Osteoblast (primary cell): ENCODE results near the gene LMX1B. TPM values are rescaled to one million over a fixed set of nuclear protein-coding genes. Genes with fewer than 3 reads are reported as not detected.

Experiments used
- DNase-seq: peaks from one replicate; pipeline ENCODE4 v3.0.0; 2011; ENCODE audit warnings: low spot score, mixed read lengths; ENCODE audit not compliant: insufficient read length; ENCODE audit errors: missing footprints
- H2AFZ ChIP-seq: 2 replicates; pipeline ENCODE4 v1.6.0; 2011; ENCODE audit warnings: mild to moderate bottlenecking, low read length
- H3K27ac ChIP-seq: 2 replicates; pipeline ENCODE4 v1.5.1; 2011; ENCODE audit warnings: mild to moderate bottlenecking, low read depth, low read length, moderate library complexity
- H3K27me3 ChIP-seq: 2 replicates; pipeline ENCODE4 v1.6.0; 2012; ENCODE audit warnings: mild to moderate bottlenecking, control low read depth, inconsistent platforms, low read length, moderate library complexity; ENCODE audit not compliant: insufficient read depth
- H3K36me3 ChIP-seq: 2 replicates; pipeline ENCODE4 v1.5.1; 2011; ENCODE audit warnings: mild to moderate bottlenecking, low read length, control low read depth, moderate library complexity; ENCODE audit not compliant: insufficient read depth
- H3K4me1 ChIP-seq: 2 replicates; pipeline ENCODE4 v1.5.1; 2011; ENCODE audit warnings: mild to moderate bottlenecking, low read length, control low read depth, moderate library complexity; ENCODE audit not compliant: insufficient read depth
- H3K4me2 ChIP-seq: 2 replicates; pipeline ENCODE4 v1.6.0; 2011; ENCODE audit warnings: mild to moderate bottlenecking, low read length; ENCODE audit not compliant: insufficient read depth
- H3K4me3 ChIP-seq: fragments of 200-600 bp; sonication (generic); 3 replicates; pipeline ENCODE4 v1.5.1; 2012; ENCODE audit warnings: mild to moderate bottlenecking, low read length, inconsistent platforms; ENCODE audit not compliant: insufficient read depth
- H3K79me2 ChIP-seq: 2 replicates; pipeline ENCODE4 v1.6.0; 2012; ENCODE audit warnings: mild to moderate bottlenecking, low read length, control low read depth, inconsistent platforms; ENCODE audit not compliant: insufficient read depth
- H3K9me3 ChIP-seq: 2 replicates; pipeline ENCODE4 v1.5.1; 2011; ENCODE audit warnings: low read depth, low read length, control low read depth
- H4K20me1 ChIP-seq: 2 replicates; pipeline ENCODE4 v1.6.0; 2012; ENCODE audit warnings: mild to moderate bottlenecking, low read length, control low read depth; ENCODE audit not compliant: insufficient read depth
- CTCF ChIP-seq: IDR thresholded peaks from 2 replicates; pipeline ENCODE4 v1.5.1; 2011; ENCODE audit warnings: mild to moderate bottlenecking, low read depth, low read length, moderate library complexity; ENCODE audit errors: extremely low read depth
- total RNA-seq: library from RNA; depleted of rRNA; stranded (reverse); fragments of >200 nt; gene quantifications from 2 replicates; pipeline ENCODE4 v1.2.3, GENCODE V29; 2012

The LMX1B gene
- total RNA-seq, 1 donor, result under 0.01 TPM

DNA sequence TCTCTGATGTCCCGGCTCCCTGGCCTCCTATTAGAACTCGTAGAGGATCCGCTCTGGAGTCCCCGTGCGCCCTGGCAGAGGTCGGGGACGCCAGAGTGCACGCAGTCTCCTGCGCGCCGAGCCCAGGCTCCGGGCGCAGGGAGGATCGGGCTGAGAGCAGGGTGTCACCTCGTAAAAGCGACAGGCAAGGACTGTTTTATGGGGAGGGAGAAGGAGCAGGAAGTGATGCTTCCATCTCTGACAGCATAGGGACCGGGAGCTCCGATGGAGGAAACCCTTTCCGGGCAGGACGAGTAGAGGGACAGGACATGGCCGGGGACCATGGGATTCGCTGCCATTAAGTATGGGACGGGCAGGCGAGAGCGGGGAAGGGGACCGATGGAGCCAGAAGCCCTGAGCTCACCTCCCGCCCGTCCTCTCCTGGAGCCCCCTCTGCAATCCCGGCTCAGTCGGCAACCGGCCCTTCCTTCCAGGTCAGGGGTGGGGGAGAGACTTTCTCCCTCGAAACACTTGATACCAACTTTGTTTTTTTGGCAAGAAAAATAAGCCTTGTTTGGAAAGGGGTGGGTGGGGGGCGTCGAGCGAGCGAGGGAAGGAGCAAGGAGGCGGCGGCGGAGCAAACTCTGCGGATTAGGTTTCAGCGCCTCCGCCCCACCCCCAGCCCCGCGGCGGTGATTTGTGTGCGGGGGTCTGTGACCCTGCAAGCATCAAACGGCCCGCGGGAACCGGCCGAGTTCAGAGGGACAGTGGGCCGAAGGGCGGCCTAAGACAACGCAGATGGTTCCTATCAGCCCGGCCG, 12.6 kb downstream of the LMX1B start:
- Histone ChIP-seq H3K27ac (no peak overlapping the region), H3K4me1 (no peaks in the 10 kb centered on the region), H3K4me3 (no peak overlapping the region), H3K4me2 (no peak overlapping the region), H3K9me3 (no peaks in the 10 kb centered on the region), H2AFZ (no peak overlapping the region), H3K36me3 (no peaks in the 10 kb centered on the region), H3K79me2 (no peaks in the 10 kb centered on the region), H3K27me3 (peaks cover 14% of the 10 kb centered on the region), H4K20me1 (no peaks in the 10 kb centered on the region)
- DNase-seq, result no peak
- no peak for TF ChIP-seq CTCF

GRCh38 chr9:126626926-126627233, 13.2 kb downstream of the LMX1B start:
- DNase-seq, result no peak
- no peaks in the 10 kb centered on the region for H4K20me1 ChIP-seq
- TF ChIP-seq CTCF, result no peak
- H3K27ac ChIP-seq, result no peak overlapping the region
- no peak overlapping the region for H3K4me2 ChIP-seq
- H3K79me2 ChIP-seq, result no peaks in the 10 kb centered on the region
- H3K4me1 ChIP-seq, result no peaks in the 10 kb centered on the region
- H3K36me3 ChIP-seq, result no peaks in the 10 kb centered on the region
- no peaks in the 10 kb centered on the region for H3K9me3 ChIP-seq
- H2AFZ ChIP-seq, result no peak overlapping the region
- peaks cover 8% of the 10 kb centered on the region for H3K27me3 ChIP-seq
- no peak overlapping the region for H3K4me3 ChIP-seq

DNA sequence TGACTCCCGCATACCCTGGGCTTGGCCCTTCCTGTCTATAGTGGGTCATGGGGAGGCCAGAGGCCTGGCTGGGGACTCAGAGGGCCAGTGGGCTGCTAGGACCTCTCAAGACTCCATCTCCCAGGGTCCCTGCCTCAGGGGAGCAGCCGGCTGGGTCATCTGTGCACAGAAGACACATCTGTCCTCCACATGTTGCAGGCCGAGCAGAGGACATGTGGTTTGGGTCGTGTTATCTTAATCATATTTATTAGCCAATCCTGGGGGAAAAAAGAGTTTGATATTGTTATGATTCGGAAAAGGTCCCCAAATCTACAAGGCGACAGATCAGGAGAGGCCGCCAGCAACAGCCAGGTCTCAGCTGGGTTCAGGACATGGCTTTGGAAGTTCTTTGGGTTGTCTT, 14.4 kb downstream of the LMX1B start:
- Histone ChIP-seq H3K27me3 (no peaks in the 10 kb centered on the region), H3K36me3 (no peaks in the 10 kb centered on the region), H3K4me1 (no peaks in the 10 kb centered on the region), H3K4me2 (no peak overlapping the region), H2AFZ (no peak overlapping the region), H3K9me3 (no peaks in the 10 kb centered on the region), H3K4me3 (no peak overlapping the region), H3K79me2 (no peaks in the 10 kb centered on the region), H3K27ac (no peak overlapping the region), H4K20me1 (no peaks in the 10 kb centered on the region)
- DNase-seq, result no peak
- no peak for TF ChIP-seq CTCF

- Histone ChIP-seq H3K4me2 (no peak overlapping the region), H3K9me3 (no peaks in the 10 kb centered on the region), H4K20me1 (no peaks in the 10 kb centered on the region), H3K27ac (no peak overlapping the region), H3K36me3 (no peaks in the 10 kb centered on the region), H3K27me3 (no peaks in the 10 kb centered on the region), H3K79me2 (no peaks in the 10 kb centered on the region), H2AFZ (no peak overlapping the region), H3K4me3 (no peak overlapping the region), H3K4me1 (no peaks in the 10 kb centered on the region)
- TF ChIP-seq CTCF, result no peak
- no peak for DNase-seq
These were observed 15.4 kb downstream of the LMX1B start for GRCh38 chr9:126628969-126629674.
